HepG2 (cell line): ENCODE results near the gene ACSS1. TPM values are rescaled to one million over a fixed set of nuclear protein-coding genes. Genes with fewer than 3 reads are reported as not detected.

Experiments used
- ATAC-seq: fragments of 200-7000 bp; cut with Tn5 transposase; 3 replicates; pipeline ENCODE4 v1.9.1; 2020; ENCODE audit warnings: mild to moderate bottlenecking, moderate library complexity
- BruUV-seq: library from RNA; stranded (reverse); fragments of 400-500 nt; replicated peaks from 2 replicates; lab custom pipeline; 2021; lab: Mats Ljungman, UMichigan
- CTCF ChIA-PET: fragments of 300-600 bp; formaldehyde crosslinking; extraction: SDS; loops from one replicate; lab custom pipeline; 2021; ENCODE audit warnings: low total read pairs, inconsistent platforms, low intra/inter-chr PET ratio; lab: Yijun Ruan, JAX
- POLR2A ChIA-PET: fragments of 350-600 bp; sonication (Branson Sonifier 250); formaldehyde crosslinking; loops from one replicate; lab custom pipeline; 2020; ENCODE audit warnings: antibody characterized with exemption, inconsistent platforms; lab: Yijun Ruan, JAX
- DNase-seq: peaks from one replicate; pipeline ENCODE4 v3.0.0-alpha.2; 2015; ENCODE audit warnings: low spot score
- FAIRE-seq: peaks from 3 replicates; lab custom pipeline; 2011; peaks lifted over from hg19 to GRCh38; lab: Jason Lieb, UNC
- H2AFZ ChIP-seq: one replicate; pipeline ENCODE4 v1.6.1; 2011; ENCODE audit warnings: low read length, inconsistent platforms
- H3K27ac ChIP-seq: fragments of 300-600 bp; 3 replicates; pipeline ENCODE4 v1.8.0; 2011; ENCODE audit warnings: mixed run types, mild to moderate bottlenecking, mixed read lengths, low read length, inconsistent platforms; ENCODE audit not compliant: insufficient read depth; ENCODE audit errors: extremely low read length
- H3K27me3 ChIP-seq, 2 experiments: fragments of 200-600 bp in 1 of 2; 2 replicates in 1 of 2; 3 replicates in 1 of 2; pipeline versions ENCODE4 v1.6.0 to v1.8.0; 2011; ENCODE audit warnings: low read length in 2 of 2, mild to moderate bottlenecking in 2 of 2, moderate library complexity in 2 of 2, inconsistent platforms in 1 of 2; ENCODE audit not compliant: insufficient read depth in 2 of 2, control insufficient read depth in 1 of 2
- H3K36me3 ChIP-seq, 2 experiments: fragments of 200-600 bp in 1 of 2; replicated peaks in 1 of 2; 2 replicates in 1 of 2; 3 replicates in 1 of 2; pipeline versions ENCODE4 v1.5.1 to v1.8.0; 2011; ENCODE audit warnings: low read length in 2 of 2, inconsistent platforms in 1 of 2; ENCODE audit not compliant: insufficient read depth in 2 of 2, control insufficient read depth in 1 of 2
- H3K4me1 ChIP-seq: 2 replicates; pipeline ENCODE4 v1.5.1; 2012; ENCODE audit warnings: low read length, inconsistent platforms; ENCODE audit not compliant: insufficient read depth
- H3K4me2 ChIP-seq: 2 replicates; pipeline ENCODE4 v1.6.0; 2011; ENCODE audit warnings: low read depth, low read length, inconsistent platforms
- H3K4me3 ChIP-seq, 3 experiments: fragments of 200-600 bp in 1 of 3; sonication (generic), shearing (Covaris generic) in 1 of 3; replicated peaks in 1 of 3; 2 replicates each; pipeline ENCODE4 v1.5.1; 2011 to 2016; ENCODE audit warnings: low read length in 3 of 3, inconsistent platforms in 2 of 3, low read depth in 2 of 3, mild to moderate bottlenecking in 2 of 3, control low read depth in 1 of 3, mixed read lengths in 1 of 3; ENCODE audit not compliant: insufficient read depth in 1 of 3
- H3K79me2 ChIP-seq: one replicate; pipeline ENCODE4 v1.6.1; 2011; ENCODE audit warnings: low read length, inconsistent platforms; ENCODE audit not compliant: insufficient read depth
- H3K9ac ChIP-seq: 2 replicates; pipeline ENCODE4 v1.6.0; 2011; ENCODE audit warnings: mild to moderate bottlenecking, low read depth, low read length, inconsistent platforms; ENCODE audit not compliant: insufficient read depth
- H3K9me3 ChIP-seq: 2 replicates; pipeline ENCODE4 v1.5.1; 2012; ENCODE audit warnings: mild to moderate bottlenecking, low read length
- H4K20me1 ChIP-seq: 2 replicates; pipeline ENCODE4 v1.6.0; 2011; ENCODE audit warnings: inconsistent platforms, mild to moderate bottlenecking, low read length, moderate library complexity; ENCODE audit not compliant: insufficient read depth
- GFI1 ChIP-seq: sonication (generic); formaldehyde crosslinking; IDR thresholded peaks from 2 replicates; pipeline ENCODE4 v1.5.0; 2020; ENCODE audit warnings: missing genetic modification reagents, mild to moderate bottlenecking, borderline replicate concordance
- HOXA3 ChIP-seq: sonication (generic); formaldehyde crosslinking; IDR thresholded peaks from 2 replicates; pipeline ENCODE4 v1.5.0; 2020; ENCODE audit warnings: missing genetic modification reagents
- HOXA7 ChIP-seq: sonication (generic); formaldehyde crosslinking; IDR thresholded peaks from 2 replicates; pipeline ENCODE4 v1.8.1; 2022; ENCODE audit warnings: mild to moderate bottlenecking, missing genetic modification reagents, moderate library complexity
- RCOR2 ChIP-seq: IDR thresholded peaks from 2 replicates; pipeline ENCODE4 v1.6.1; 2016; ENCODE audit warnings: missing biosample characterization, missing genetic modification reagents
- REPIN1 ChIP-seq: sonication (generic); formaldehyde crosslinking; IDR thresholded peaks from 2 replicates; pipeline ENCODE4 v1.8.0; 2022; ENCODE audit warnings: missing genetic modification reagents, low read depth, mild to moderate bottlenecking, borderline replicate concordance
- RERE ChIP-seq: IDR thresholded peaks from 2 replicates; pipeline ENCODE4 v1.6.1; 2016; ENCODE audit warnings: low read depth, missing genetic modification reagents, missing compliant biosample characterization
- SMAD9 ChIP-seq: sonication (generic); formaldehyde crosslinking; IDR thresholded peaks from 2 replicates; pipeline ENCODE4 v1.5.1; 2020; ENCODE audit warnings: mild to moderate bottlenecking, missing genetic modification reagents
- SMC3 ChIP-seq: IDR thresholded peaks from 2 replicates; pipeline ENCODE4 v1.6.1; 2011; ENCODE audit warnings: low read length, improper control_type of control experiment
- SNAI1 ChIP-seq: sonication (generic); formaldehyde crosslinking; IDR thresholded peaks from 2 replicates; pipeline ENCODE4 v1.5.0; 2020; ENCODE audit warnings: mild to moderate bottlenecking, missing genetic modification reagents, borderline replicate concordance
- SPEN ChIP-seq: sonication (generic); formaldehyde crosslinking; IDR thresholded peaks from 2 replicates; pipeline ENCODE4 v1.5.1; 2020; ENCODE audit warnings: low read depth, mild to moderate bottlenecking, missing genetic modification reagents
- TAF1 ChIP-seq: sonication (generic); formaldehyde crosslinking; IDR thresholded peaks from 2 replicates; pipeline ENCODE4 v1.4.0; 2020; ENCODE audit warnings: missing genetic modification reagents
- ZBTB42 ChIP-seq: sonication (generic); formaldehyde crosslinking; IDR thresholded peaks from 2 replicates; pipeline ENCODE4 v1.5.0; 2020; ENCODE audit warnings: mild to moderate bottlenecking, missing genetic modification reagents
- ZBTB44 ChIP-seq: sonication (generic); formaldehyde crosslinking; IDR thresholded peaks from 2 replicates; pipeline ENCODE4 v1.4.0; 2020; ENCODE audit warnings: missing genetic modification reagents
- ZFP62 ChIP-seq: sonication (generic); formaldehyde crosslinking; IDR thresholded peaks from 2 replicates; pipeline ENCODE4 v1.4.0; 2020; ENCODE audit warnings: missing genetic modification reagents
- ZGPAT ChIP-seq: IDR thresholded peaks from 2 replicates; pipeline ENCODE4 v1.6.1; 2016; ENCODE audit warnings: mild to moderate bottlenecking
- ZNF383 ChIP-seq: sonication (generic); formaldehyde crosslinking; IDR thresholded peaks from 2 replicates; pipeline ENCODE4 v1.4.0; 2020; ENCODE audit warnings: missing genetic modification reagents, mild to moderate bottlenecking, borderline replicate concordance
- ZNF446 ChIP-seq: sonication (generic); formaldehyde crosslinking; IDR thresholded peaks from 2 replicates; pipeline ENCODE4 v1.5.0; 2020; ENCODE audit warnings: mild to moderate bottlenecking, missing genetic modification reagents
- ZNF570 ChIP-seq: sonication (generic); formaldehyde crosslinking; IDR thresholded peaks from 2 replicates; pipeline ENCODE4 v1.4.0; 2020; ENCODE audit warnings: mild to moderate bottlenecking, missing genetic modification reagents, borderline replicate concordance
- ZNF782 ChIP-seq: sonication (generic); formaldehyde crosslinking; IDR thresholded peaks from 2 replicates; pipeline ENCODE4 v1.4.0; 2020; ENCODE audit warnings: missing genetic modification reagents, mild to moderate bottlenecking, borderline replicate concordance
- WGBS: methylation state at CpG from one replicate; pipeline ENCODE4 v1.1.6; 2017; ENCODE audit warnings: low lambda C conversion rate; 5-methylcytosine and 5-hydroxymethylcytosine counted together
- in situ Hi-C: cut with HindIII; loops from 2 replicates; pipeline ENCODE4 v1.10.0; 2017; ENCODE audit warnings: low pct_unique_long_range_greater_than_20kb; ENCODE audit not compliant: extremely low pct_ligation_motif_present
- intact Hi-C: fragments of 100-400 bp; cut with micrococcal nuclease; formaldehyde crosslinking; loops from one replicate; pipeline ENCODE4 v1.10.0; 2022; ENCODE audit not compliant: unreplicated experiment
- polyA plus RNA-seq, 8 experiments: library from polyadenylated mRNA; depleted of rRNA in 3 of 8; stranded (reverse) in 7 of 8; unstranded in 1 of 8; fragments of >200 nt; fragmentation: Illumina TruSeq in 4 of 8; extraction: Trizol in 4 of 8; gene quantifications; 2 replicates each; pipeline versions ENCODE4 v1.2.1 to v1.2.3, GENCODE V29; 2011 to 2016; ENCODE audit warnings: low read depth in 4 of 8, missing spikeins in 1 of 8, mixed read lengths in 1 of 8; ENCODE audit not compliant: insufficient read depth in 1 of 8
- total RNA-seq, 5 experiments: library from RNA; depleted of rRNA; stranded (reverse); fragments of >200 nt; fragmentation: Illumina TruSeq; extraction: Trizol; gene quantifications; 2 replicates each; pipeline ENCODE4 v1.2.3, GENCODE V29; 2016; ENCODE audit warnings: low read depth in 1 of 5

Gene ACSS1
- total and polyA plus RNA-seq, 2 of the 13 experiments (the other 11 are each of a cell fraction or from before 2014, with no cell fraction given): 15.2 to 41.6 TPM

GRCh38 chr20:25005220-25005619, 52.7 kb downstream of the ACSS1 start:
- H3K9me3 ChIP-seq: no peaks in the 10 kb centered on the region
- ChIA-PET CTCF (no interaction called here), POLR2A (no interaction called here)
- no peaks in the 10 kb centered on the region for H3K79me2 ChIP-seq
- H3K4me3 ChIP-seq: no peak overlapping the region
- H3K27ac ChIP-seq: no peak overlapping the region
- no peaks in the 10 kb centered on the region for H4K20me1 ChIP-seq
- DNase-seq (no peak), ATAC-seq (peak; percentile 19; the same call in 1 of the 3 replicates), FAIRE-seq (no peak)
- intact Hi-C loops: no loop called here
- H3K36me3 ChIP-seq: peaks cover 0 to 3% of the 10 kb centered on the region in 2 experiments; a peak in 3 of 5 replicates
- 0 out of 5 replicates have a peak, but pooled peaks cover 0 to 5% of the 10 kb centered on the region in 2 experiments for H3K27me3 ChIP-seq
- H3K4me2 ChIP-seq: no peak overlapping the region
- in situ Hi-C loops: no loop called here
- BruUV-seq: no TSS peak
- 51% methylated on average over 2 of the region's 2 CpGs for WGBS
- no peak overlapping the region for H2AFZ ChIP-seq
- H3K4me1 ChIP-seq: no peaks in the 10 kb centered on the region
- H3K9ac ChIP-seq: no peak overlapping the region
- TF ChIP-seq ZNF446 (CRISPR knock-in tag): no peak
- TF ChIP-seq ZNF782 (CRISPR knock-in tag): no peak
- no peak for TF ChIP-seq ZNF570 (CRISPR knock-in tag)
- TF ChIP-seq TAF1 (CRISPR knock-in tag): no peak
- no peak for TF ChIP-seq HOXA3 (CRISPR knock-in tag)
- no peak for TF ChIP-seq SMC3
- no peak for TF ChIP-seq ZFP62 (CRISPR knock-in tag)
- TF ChIP-seq HOXA7 (CRISPR knock-in tag): no peak
- TF ChIP-seq SNAI1 (CRISPR knock-in tag): no peak
- no peak for TF ChIP-seq ZNF383 (CRISPR knock-in tag)
- no peak for TF ChIP-seq RCOR2 (CRISPR knock-in tag)
- no peak for TF ChIP-seq RERE (CRISPR knock-in tag)
- TF ChIP-seq ZGPAT (CRISPR knock-in tag): no peak
- TF ChIP-seq ZBTB44: no peak
- TF ChIP-seq REPIN1 (CRISPR knock-in tag): no peak
- no peak for TF ChIP-seq SMAD9 (CRISPR knock-in tag)
- no peak for TF ChIP-seq SPEN (CRISPR knock-in tag)
- TF ChIP-seq GFI1 (CRISPR knock-in tag): no peak
- TF ChIP-seq ZBTB42: no peak
